ENCODE results near the gene NDUFB2. TPM values are rescaled to one million over a fixed set of nuclear protein-coding genes. Genes with fewer than 3 reads are reported as not detected.
"Not testable (repeated sequence)": the region's sequence is repeated elsewhere in the genome, so short reads cannot be mapped to it uniquely, and the experiment has no call there.

The NDUFB2 gene
- total and polyA plus RNA-seq, 10 donors: 104 to 370 (median 142) TPM

DNA sequence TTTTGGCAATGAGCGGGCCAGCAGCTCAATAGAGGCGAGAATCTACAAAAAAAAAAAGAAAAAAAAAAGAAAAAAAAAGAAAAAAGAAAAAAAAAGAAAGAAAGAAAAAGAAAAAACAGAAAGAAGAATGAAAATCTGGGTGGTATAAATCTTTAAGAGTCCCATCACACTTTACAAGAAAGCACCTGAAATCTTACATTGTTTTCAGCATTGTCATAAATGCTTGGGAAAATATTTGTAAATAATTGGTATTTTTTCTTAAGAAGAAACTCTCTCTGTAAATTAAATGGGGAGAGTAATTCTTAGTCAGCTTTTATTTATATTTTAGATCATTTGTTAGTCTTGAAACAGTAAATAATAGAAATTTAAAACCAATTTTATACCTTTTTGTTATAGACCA is 38.2 kb downstream of the NDUFB2 start:
- no peak for DNase-seq
- intact Hi-C loops (cut with DNase I; ENCODE audit: low total_unique reads): no loop called here

DNA sequence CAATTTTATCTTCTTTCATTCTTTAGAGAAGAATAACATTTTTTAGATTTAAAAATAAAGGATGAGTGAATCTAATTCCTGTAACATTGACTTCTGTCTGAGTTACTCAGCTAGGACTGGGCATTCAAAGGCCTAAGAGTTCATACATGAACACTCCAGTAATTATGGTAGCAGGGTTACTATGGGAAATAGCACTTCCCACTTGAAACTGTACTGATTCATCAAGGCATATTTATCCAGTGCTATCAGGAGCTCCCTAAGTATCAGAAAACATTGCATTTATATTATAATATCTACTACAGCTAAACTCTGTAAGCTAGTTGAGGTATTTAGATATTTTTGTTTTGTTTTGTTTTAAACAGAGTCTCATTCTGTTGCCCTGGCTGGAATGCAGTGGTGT is 41.8 kb downstream of the NDUFB2 start:
- H3K36me3 ChIP-seq: peaks cover 0 to 78% (median 29%) of the 10 kb centered on the region in 6 donors
- intact Hi-C loops (cut with DNase I; ENCODE audit: low total_unique reads): no loop called here
- H3K4me1 ChIP-seq: no peaks in the 10 kb centered on the region
- H3K27ac ChIP-seq: no peak overlapping the region
- H3K9me3 ChIP-seq: no peaks in the 10 kb centered on the region
- no peak for DNase-seq
- no peak overlapping the region for H3K4me3 ChIP-seq
- TF ChIP-seq POLR2AphosphoS5 (IDR thresholded peaks at IDR 0.05): no peak
- TF ChIP-seq, protein P1, sequence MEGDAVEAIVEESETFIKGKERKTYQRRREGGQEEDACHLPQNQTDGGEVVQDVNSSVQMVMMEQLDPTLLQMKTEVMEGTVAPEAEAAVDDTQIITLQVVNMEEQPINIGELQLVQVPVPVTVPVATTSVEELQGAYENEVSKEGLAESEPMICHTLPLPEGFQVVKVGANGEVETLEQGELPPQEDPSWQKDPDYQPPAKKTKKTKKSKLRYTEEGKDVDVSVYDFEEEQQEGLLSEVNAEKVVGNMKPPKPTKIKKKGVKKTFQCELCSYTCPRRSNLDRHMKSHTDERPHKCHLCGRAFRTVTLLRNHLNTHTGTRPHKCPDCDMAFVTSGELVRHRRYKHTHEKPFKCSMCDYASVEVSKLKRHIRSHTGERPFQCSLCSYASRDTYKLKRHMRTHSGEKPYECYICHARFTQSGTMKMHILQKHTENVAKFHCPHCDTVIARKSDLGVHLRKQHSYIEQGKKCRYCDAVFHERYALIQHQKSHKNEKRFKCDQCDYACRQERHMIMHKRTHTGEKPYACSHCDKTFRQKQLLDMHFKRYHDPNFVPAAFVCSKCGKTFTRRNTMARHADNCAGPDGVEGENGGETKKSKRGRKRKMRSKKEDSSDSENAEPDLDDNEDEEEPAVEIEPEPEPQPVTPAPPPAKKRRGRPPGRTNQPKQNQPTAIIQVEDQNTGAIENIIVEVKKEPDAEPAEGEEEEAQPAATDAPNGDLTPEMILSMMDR (IDR thresholded peaks at IDR 0.05 in 8 of 11, conservative IDR thresholded peaks at IDR 0.05 in 3 of 11): no peak
- no peak for TF ChIP-seq POLR2A (IDR thresholded peaks at IDR 0.05)
- no peaks in the 10 kb centered on the region for H3K27me3 ChIP-seq (replicated peaks in 1 of 7)

More for the DNA sequence above, 38.2 kb downstream of the NDUFB2 start:
- TF ChIP-seq POLR2A (IDR thresholded peaks at IDR 0.05) (no peak), POLR2AphosphoS5 (IDR thresholded peaks at IDR 0.05) (no peak)
- TF ChIP-seq, protein P1 (IDR thresholded peaks at IDR 0.05 in 8 of 11, conservative IDR thresholded peaks at IDR 0.05 in 3 of 11): no peak
- Histone ChIP-seq H3K9me3 (no peaks in the 10 kb centered on the region), H3K27me3 (replicated peaks in 1 of 7) (no peaks in the 10 kb centered on the region), H3K4me3 (no peak overlapping the region), H3K4me1 (no peaks in the 10 kb centered on the region), H3K36me3 (peaks cover 0 to 80% (median 26%) of the 10 kb centered on the region in 6 donors), H3K27ac (no peak overlapping the region)
- WGBS, 5 donors: 97 to 100% (median 98%) methylated on average over 2 of the region's 2 CpGs

DNA sequence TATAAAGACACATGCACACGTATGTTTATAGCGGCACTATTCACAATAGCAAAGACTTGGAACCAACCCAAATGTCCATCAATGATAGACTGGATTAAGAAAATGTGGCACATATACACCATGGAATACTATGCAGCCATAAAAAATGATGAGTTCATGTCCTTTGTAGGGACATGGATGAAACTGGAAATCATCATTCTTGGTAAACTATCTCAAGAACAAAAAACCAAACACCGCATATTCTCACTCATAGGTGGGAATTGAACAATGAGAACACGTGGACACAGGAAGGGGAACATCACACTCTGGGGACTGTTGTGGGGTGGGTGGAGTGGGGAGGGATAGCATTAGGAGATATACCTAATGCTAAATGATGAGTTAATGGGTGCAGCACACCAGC is 46.7 kb downstream of the NDUFB2 start:
- H3K36me3 ChIP-seq: peaks cover 0 to 66% (median 20%) of the 10 kb centered on the region in 6 donors
- H3K4me3 ChIP-seq; H3K27ac ChIP-seq; H3K27me3 ChIP-seq (replicated peaks in 1 of 7); DNase-seq; H3K9me3 ChIP-seq; intact Hi-C loops (cut with DNase I; ENCODE audit: low total_unique reads): not testable (repeated sequence)
- peaks cover 0 to 12% (median 3%) of the 10 kb centered on the region in 6 donors for H3K4me1 ChIP-seq
- WGBS, 5 donors: 88 to 100% (median 100%) methylated on average over 2 of the region's 4 CpGs

DNA sequence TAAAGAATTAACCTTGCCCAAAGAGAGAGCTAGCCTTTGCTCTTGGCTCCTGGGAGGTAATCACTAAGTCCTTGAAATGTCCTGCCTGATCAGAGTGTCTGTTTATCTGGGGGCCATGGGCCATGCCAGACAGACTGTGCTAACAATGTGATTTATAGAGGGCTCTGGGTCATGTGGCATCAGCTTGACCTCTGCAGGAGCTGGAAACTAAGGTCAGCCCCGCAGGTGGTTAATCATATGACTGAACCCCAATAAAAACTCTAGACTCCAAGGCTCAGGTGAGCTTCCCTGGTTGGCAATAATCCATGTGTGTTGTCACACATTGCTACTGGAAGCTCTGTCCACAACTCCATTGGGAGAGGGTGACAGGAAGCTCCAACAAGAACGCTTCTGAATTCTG is 47.5 kb downstream of the NDUFB2 start:
- intact Hi-C loops (cut with DNase I; ENCODE audit: low total_unique reads): no loop called here
- TF ChIP-seq, protein P1 (IDR thresholded peaks at IDR 0.05 in 8 of 11, conservative IDR thresholded peaks at IDR 0.05 in 3 of 11): no peak
- TF ChIP-seq POLR2AphosphoS5 (IDR thresholded peaks at IDR 0.05) (no peak), POLR2A (IDR thresholded peaks at IDR 0.05) (no peak)

More for the DNA sequence above, 47.5 kb downstream of the NDUFB2 start:
- Histone ChIP-seq H3K36me3 (peaks cover 0 to 66% (median 16%) of the 10 kb centered on the region in 6 donors), H3K4me3 (no peak overlapping the region), H3K4me1 (peaks cover 0 to 12% (median 3%) of the 10 kb centered on the region in 6 donors), H3K27me3 (replicated peaks in 1 of 7) (no peaks in the 10 kb centered on the region), H3K9me3 (no peaks in the 10 kb centered on the region), H3K27ac (no peak overlapping the region)
- 84 to 90% (median 89%) methylated on average over 2 of the region's 2 CpGs for WGBS, 5 donors
- DNase-seq: no peak

Data from spleen (tissue), 11 donors.